GM23338 (cell line): Measurements from ENCODE around the gene GSG1L. TPM values are rescaled to one million over a fixed set of nuclear protein-coding genes. Genes with fewer than 3 reads are reported as not detected.

ENCODE experiments used
- ATAC-seq: fragments of 200-7000 bp; cut with Tn5 transposase; 3 replicates; pipeline ENCODE4 v1.9.1; 2020
- DNase-seq: peaks from one replicate; pipeline ENCODE4 v3.0.0-alpha.2; 2015; ENCODE audit warnings: low spot score
- H2AFZ ChIP-seq: fragments of 200-600 bp; sonication (generic); 2 replicates; pipeline ENCODE4 v1.8.0; 2016; ENCODE audit warnings: antibody characterized with exemption, mild to moderate bottlenecking, moderate library complexity
- H3F3A ChIP-seq: fragments of 200-600 bp; sonication (generic); replicated peaks from 2 replicates; pipeline ENCODE4 v1.8.0; 2017; ENCODE audit warnings: antibody characterized with exemption, mixed run types, low read depth
- H3K27ac ChIP-seq: fragments of 200-600 bp; sonication (generic); 2 replicates; pipeline ENCODE4 v1.6.1; 2016; ENCODE audit warnings: low read depth
- H3K27me3 ChIP-seq: fragments of 200-600 bp; sonication (generic); 2 replicates; pipeline ENCODE4 v1.8.0; 2016; ENCODE audit warnings: mild to moderate bottlenecking, mixed run types, moderate library complexity; ENCODE audit not compliant: insufficient read depth
- H3K36me3 ChIP-seq: fragments of 200-600 bp; sonication (generic); 2 replicates; pipeline ENCODE4 v1.8.0; 2016; ENCODE audit warnings: mild to moderate bottlenecking; ENCODE audit not compliant: insufficient read depth
- H3K4me1 ChIP-seq: fragments of 200-600 bp; sonication (generic); 2 replicates; pipeline ENCODE4 v1.8.0; 2016; ENCODE audit warnings: mild to moderate bottlenecking, moderate library complexity; ENCODE audit not compliant: insufficient read depth
- H3K4me2 ChIP-seq: fragments of 200-600 bp; sonication (generic); 2 replicates; pipeline ENCODE4 v1.7.1; 2017; ENCODE audit warnings: mixed run types
- H3K4me3 ChIP-seq: fragments of 200-600 bp; sonication (generic); 2 replicates; pipeline ENCODE4 v1.6.1; 2016; ENCODE audit warnings: mixed run types
- H3K79me2 ChIP-seq: fragments of 200-600 bp; sonication (generic); replicated peaks from 2 replicates; pipeline ENCODE4 v1.8.0; 2017; ENCODE audit warnings: mild to moderate bottlenecking; ENCODE audit not compliant: insufficient read depth
- H3K9me2 ChIP-seq: fragments of 200-600 bp; sonication (generic); 2 replicates; pipeline ENCODE4 v1.8.0; 2017; ENCODE audit not compliant: insufficient read depth
- H4K20me1 ChIP-seq: fragments of 200-600 bp; sonication (generic); replicated peaks from 2 replicates; pipeline ENCODE4 v1.8.0; 2017; ENCODE audit warnings: mild to moderate bottlenecking; ENCODE audit not compliant: insufficient read depth
- H3K27ac Mint-ChIP-seq: 2 replicates; pipeline ENCODE4 v1.8.0; 2020; ENCODE audit warnings: inconsistent platforms, mild to moderate bottlenecking, moderate library complexity, mixed read lengths
- H3K27me3 Mint-ChIP-seq: 3 replicates; pipeline ENCODE4 v1.8.0; 2022; ENCODE audit warnings: low read depth, mild to moderate bottlenecking, moderate library complexity, mixed read lengths, inconsistent platforms; ENCODE audit not compliant: insufficient read depth, poor library complexity
- H3K36me3 Mint-ChIP-seq: 3 replicates; pipeline ENCODE4 v1.8.0; 2021; ENCODE audit warnings: low read depth, mild to moderate bottlenecking, inconsistent platforms, moderate library complexity, mixed read lengths
- H3K4me1 Mint-ChIP-seq: 3 replicates; pipeline ENCODE4 v1.8.0; 2020; ENCODE audit warnings: mild to moderate bottlenecking, inconsistent platforms, mixed read lengths
- H3K4me3 Mint-ChIP-seq: 3 replicates; pipeline ENCODE4 v1.8.0; 2021; ENCODE audit warnings: moderate library complexity, mild to moderate bottlenecking, inconsistent platforms, mixed read lengths
- H3K9me3 Mint-ChIP-seq: 3 replicates; pipeline ENCODE4 v1.8.0; 2020; ENCODE audit warnings: moderate library complexity, mild to moderate bottlenecking, inconsistent platforms, mixed read lengths
- CREB1 ChIP-seq: fragments of 250-450 bp; sonication (Bioruptor Pico); IDR thresholded peaks from 2 replicates; pipeline ENCODE4 v1.5.0; 2020; ENCODE audit warnings: low read depth, mild to moderate bottlenecking, moderate library complexity
- CTCF ChIP-seq, 2 experiments: fragments of 200-600 bp in 1 of 2; sonication (generic) in 1 of 2; conservative IDR thresholded peaks; 2 replicates each; pipeline versions ENCODE4 v1.5.1 to v1.6.1; 2016 to 2017; ENCODE audit warnings: antibody characterized with exemption in 2 of 2, low read depth in 2 of 2, mild to moderate bottlenecking in 2 of 2, moderate library complexity in 1 of 2
- ETS1 ChIP-seq: IDR thresholded peaks from 2 replicates; pipeline ENCODE4 v1.6.1; 2016; ENCODE audit warnings: antibody characterized with exemption
- EZH2 ChIP-seq: fragments of 200-600 bp; sonication (generic); IDR thresholded peaks from one replicate; pipeline ENCODE4 v1.8.0; 2017; ENCODE audit warnings: antibody characterized with exemption, mild to moderate bottlenecking, low read depth; ENCODE audit not compliant: unreplicated experiment
- EZH2phosphoT487 ChIP-seq: fragments of 200-600 bp; sonication (generic); IDR thresholded peaks from one replicate; pipeline ENCODE4 v1.8.1; 2018; ENCODE audit warnings: antibody characterized with exemption; ENCODE audit not compliant: unreplicated experiment
- NANOG ChIP-seq: IDR thresholded peaks from 2 replicates; pipeline ENCODE4 v1.6.1; 2016; ENCODE audit warnings: antibody characterized with exemption, borderline replicate concordance
- REST ChIP-seq: IDR thresholded peaks from one replicate; pipeline ENCODE4 v1.6.1; 2018; ENCODE audit warnings: antibody characterized with exemption; ENCODE audit not compliant: unreplicated experiment
- STAT1 ChIP-seq: IDR thresholded peaks from one replicate; pipeline ENCODE4 v1.6.1; 2016; ENCODE audit warnings: antibody characterized with exemption; ENCODE audit not compliant: unreplicated experiment
- ZNF331 ChIP-seq: fragments of 250-450 bp; sonication (Bioruptor Pico); IDR thresholded peaks from 2 replicates; pipeline ENCODE4 v1.5.0; 2020; ENCODE audit warnings: low read depth, mild to moderate bottlenecking, moderate library complexity
- polyA plus RNA-seq: library from polyadenylated mRNA; unstranded; fragments of >200 nt; fragmentation: Nextera tagmentation; extraction: Ambion mirVana; gene quantifications from 2 replicates; pipeline ENCODE4 v1.2.1, GENCODE V29; 2016
- total RNA-seq: library from RNA; depleted of rRNA; stranded (reverse); fragments of >200 nt; shearing (Covaris generic); gene quantifications from 2 replicates; pipeline ENCODE4 v1.2.3, GENCODE V29; 2014

The GSG1L gene
- total and polyA plus RNA-seq, 2 experiments from 2014 or later, result 0.36 to 0.63 TPM

GRCh38 chr16:28096983-28097899, 33.7 kb upstream of the GSG1L start (continued):
- TF ChIP-seq REST (no peak), STAT1 (no peak)

GRCh38 chr16:28093385-28093725, 29.8 kb upstream of the GSG1L start:
- DNase-seq (no peak), ATAC-seq (peak; percentile 5)
- no peaks in the 10 kb centered on the region for H3K36me3 ChIP-seq
- peak overlapping the region; percentile 50; the same call in 1 of the 3 replicates for H3K4me3 Mint-ChIP-seq
- no peaks in the 10 kb centered on the region for H3K9me2 ChIP-seq
- peaks cover 26% of the 10 kb centered on the region for H3K4me1 Mint-ChIP-seq
- no peaks in the 10 kb centered on the region for H3K27me3 ChIP-seq
- H3K27me3 Mint-ChIP-seq, result peaks cover 10% of the 10 kb centered on the region
- peak overlapping the region; percentile 42 for H3K4me3 ChIP-seq
- H3K9me3 Mint-ChIP-seq, result no peaks in the 10 kb centered on the region
- no peaks in the 10 kb centered on the region for H4K20me1 ChIP-seq
- peaks cover 16% of the 10 kb centered on the region for H3K36me3 Mint-ChIP-seq
- no peak overlapping the region for H2AFZ ChIP-seq
- H3K27ac Mint-ChIP-seq, result peak overlapping the region; percentile 94
- H3F3A ChIP-seq, result peaks cover 18% of the 10 kb centered on the region; the same call in 1 of the 2 replicates
- peak overlapping the region; percentile 73 for H3K4me2 ChIP-seq
- peak overlapping the region; percentile 93 for H3K27ac ChIP-seq
- peaks cover 29% of the 10 kb centered on the region for H3K4me1 ChIP-seq
- no peaks in the 10 kb centered on the region for H3K79me2 ChIP-seq
- TF ChIP-seq ETS1 (no peak), ZNF331 (CRISPR knock-in tag) (no peak), EZH2 (no peak), STAT1 (no peak), CTCF (conservative IDR thresholded peaks at IDR 0.05; ENCODE audit: low read depth in 2 of 2) (no peak), EZH2phosphoT487 (no peak), NANOG (no peak), CREB1 (CRISPR knock-in tag) (no peak), REST (no peak)
